Measurements from ENCODE around the gene SULT2B1.

SULT2B1 gene

DNA sequence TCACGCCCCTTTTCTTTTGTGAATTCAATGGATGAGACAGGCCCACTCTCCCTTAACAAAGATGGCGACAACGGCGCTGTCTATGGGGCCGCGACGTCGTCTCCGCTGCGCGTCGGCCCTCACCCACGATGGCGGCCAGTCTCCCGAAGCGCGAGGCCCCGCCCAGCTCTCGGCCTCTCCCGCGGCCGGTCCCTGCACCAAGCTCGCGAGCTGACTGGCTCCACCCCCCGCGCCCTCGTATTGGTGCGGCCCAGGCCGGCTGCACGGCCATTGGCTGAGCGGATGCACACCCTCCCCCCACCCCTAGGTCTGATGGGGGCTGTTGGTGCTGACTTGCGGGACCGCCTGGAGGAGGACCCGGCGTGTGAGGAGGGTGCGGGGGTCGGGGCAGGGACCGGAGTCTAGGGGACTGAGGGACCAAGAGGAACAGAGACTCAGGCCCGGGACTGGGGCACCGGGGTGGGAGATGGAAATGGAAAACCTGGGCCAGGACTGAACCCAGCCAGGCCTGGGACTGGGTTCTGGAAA is 72.2 kb downstream of the SULT2B1 start:
- TF ChIP-seq, protein P1, sequence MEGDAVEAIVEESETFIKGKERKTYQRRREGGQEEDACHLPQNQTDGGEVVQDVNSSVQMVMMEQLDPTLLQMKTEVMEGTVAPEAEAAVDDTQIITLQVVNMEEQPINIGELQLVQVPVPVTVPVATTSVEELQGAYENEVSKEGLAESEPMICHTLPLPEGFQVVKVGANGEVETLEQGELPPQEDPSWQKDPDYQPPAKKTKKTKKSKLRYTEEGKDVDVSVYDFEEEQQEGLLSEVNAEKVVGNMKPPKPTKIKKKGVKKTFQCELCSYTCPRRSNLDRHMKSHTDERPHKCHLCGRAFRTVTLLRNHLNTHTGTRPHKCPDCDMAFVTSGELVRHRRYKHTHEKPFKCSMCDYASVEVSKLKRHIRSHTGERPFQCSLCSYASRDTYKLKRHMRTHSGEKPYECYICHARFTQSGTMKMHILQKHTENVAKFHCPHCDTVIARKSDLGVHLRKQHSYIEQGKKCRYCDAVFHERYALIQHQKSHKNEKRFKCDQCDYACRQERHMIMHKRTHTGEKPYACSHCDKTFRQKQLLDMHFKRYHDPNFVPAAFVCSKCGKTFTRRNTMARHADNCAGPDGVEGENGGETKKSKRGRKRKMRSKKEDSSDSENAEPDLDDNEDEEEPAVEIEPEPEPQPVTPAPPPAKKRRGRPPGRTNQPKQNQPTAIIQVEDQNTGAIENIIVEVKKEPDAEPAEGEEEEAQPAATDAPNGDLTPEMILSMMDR (IDR thresholded peaks at IDR 0.05; ENCODE audit: control insufficient read depth, insufficient read depth, low read depth, low read length, missing control alignments) = no peak
- DNase-seq (ENCODE audit: low read depth) = peak; percentile 75
- peak overlapping the region; percentile 63 for H3K4me3 ChIP-seq (ENCODE audit: control insufficient read depth, low read depth, low read length)

DNA sequence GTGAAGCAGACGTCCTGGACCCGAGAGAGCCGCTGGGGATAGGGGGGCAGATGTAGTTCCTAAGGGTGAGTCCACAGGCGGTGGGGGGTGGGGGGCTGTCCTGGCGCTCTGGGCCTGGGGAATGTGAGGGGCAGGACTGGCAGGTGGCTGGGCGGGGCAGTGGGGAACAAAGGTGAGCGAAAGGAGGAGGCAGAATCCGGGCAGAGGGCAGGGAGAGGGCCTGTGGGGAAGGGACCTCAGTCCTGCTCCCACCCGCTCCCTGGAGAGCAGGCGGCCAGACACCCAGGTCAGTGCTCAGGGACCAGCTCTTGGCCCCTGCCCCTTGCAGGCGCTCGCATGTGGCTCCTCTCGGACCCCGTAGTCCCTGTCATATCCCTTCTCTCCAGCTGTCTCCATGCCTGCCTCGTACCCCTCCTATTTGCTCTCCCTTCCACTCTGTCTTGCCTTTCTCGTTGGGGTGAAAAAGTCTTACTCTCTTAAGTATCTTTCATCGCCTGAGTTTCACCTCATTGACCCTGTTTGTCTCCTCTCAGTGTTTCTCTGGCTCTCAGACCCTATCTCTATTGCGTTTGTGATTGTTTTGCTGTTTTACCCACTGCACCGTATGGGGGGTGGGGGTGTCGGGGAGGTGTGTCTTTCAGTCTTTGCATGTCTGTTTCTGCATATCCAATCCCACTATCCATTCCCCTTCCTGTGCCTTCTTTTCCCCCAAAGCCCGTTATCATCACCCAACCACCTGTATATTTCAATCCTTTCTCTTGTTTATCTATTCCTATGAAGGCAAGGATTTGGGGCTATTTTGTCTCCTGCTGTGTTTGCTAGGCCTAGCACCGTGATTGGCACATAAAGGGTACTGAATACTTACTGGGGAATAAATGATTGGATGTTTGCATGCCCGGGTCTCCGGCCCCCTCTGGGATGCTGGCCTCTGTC is 73.1 kb downstream of the SULT2B1 start:
- no peak for DNase-seq (ENCODE audit: low read depth)

DNA sequence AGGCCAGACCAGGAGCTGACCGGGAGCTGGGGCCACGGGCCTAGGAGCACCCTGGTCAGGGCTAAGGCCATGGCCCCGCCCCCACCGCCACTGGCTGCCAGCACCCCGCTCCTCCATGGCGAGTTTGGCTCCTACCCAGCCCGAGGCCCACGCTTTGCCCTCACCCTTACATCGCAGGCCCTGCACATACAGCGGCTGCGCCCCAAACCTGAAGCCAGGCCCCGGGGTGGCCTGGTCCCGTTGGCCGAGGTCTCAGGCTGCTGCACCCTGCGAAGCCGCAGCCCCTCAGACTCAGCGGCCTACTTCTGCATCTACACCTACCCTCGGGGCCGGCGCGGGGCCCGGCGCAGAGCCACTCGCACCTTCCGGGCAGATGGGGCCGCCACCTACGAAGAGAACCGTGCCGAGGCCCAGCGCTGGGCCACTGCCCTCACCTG is 73.9 kb downstream of the SULT2B1 start:
- no peak overlapping the region for H3K4me3 ChIP-seq (ENCODE audit: control insufficient read depth, low read depth, low read length)
- TF ChIP-seq, protein P1 (IDR thresholded peaks at IDR 0.05; ENCODE audit: control insufficient read depth, insufficient read depth, low read depth, low read length, missing control alignments) = no peak
- no peak for DNase-seq (ENCODE audit: low read depth)

More for the DNA sequence above, 73.1 kb downstream of the SULT2B1 start:
- H3K4me3 ChIP-seq (ENCODE audit: control insufficient read depth, low read depth, low read length) = peak overlapping the region; percentile 63
- TF ChIP-seq, protein P1 (IDR thresholded peaks at IDR 0.05; ENCODE audit: control insufficient read depth, insufficient read depth, low read depth, low read length, missing control alignments) = no peak

DNA sequence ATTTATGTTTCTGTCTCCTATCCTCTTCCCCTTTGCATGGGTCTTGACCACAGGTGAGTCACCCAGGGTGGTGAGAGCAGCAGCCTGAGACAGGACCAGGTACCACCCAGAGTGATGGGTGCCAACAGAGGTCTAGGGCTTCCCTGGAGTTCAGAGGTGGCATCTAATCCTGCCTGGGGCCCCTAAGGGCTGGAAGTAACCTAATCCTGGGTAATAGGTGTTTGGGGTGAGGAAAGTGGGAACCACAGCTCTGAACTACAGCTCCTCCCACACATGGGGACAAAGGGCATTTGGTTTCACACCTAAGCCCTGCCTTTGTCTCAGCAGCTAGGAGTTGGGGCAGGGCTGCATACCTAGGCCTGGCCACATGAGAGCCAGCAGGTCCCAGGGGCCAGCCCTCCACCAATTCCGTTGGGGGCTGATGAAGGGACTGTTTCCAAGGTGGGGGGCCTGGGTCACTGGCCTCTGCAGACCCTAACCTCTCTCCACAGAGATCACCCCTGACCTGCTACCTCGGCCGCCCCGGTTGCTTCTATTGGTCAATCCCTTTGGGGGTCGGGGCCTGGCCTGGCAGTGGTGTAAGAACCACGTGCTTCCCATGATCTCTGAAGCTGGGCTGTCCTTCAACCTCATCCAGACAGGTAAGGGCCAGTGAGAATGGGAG is 75.4 kb downstream of the SULT2B1 start:
- TF ChIP-seq, protein P1 (IDR thresholded peaks at IDR 0.05; ENCODE audit: control insufficient read depth, insufficient read depth, low read depth, low read length, missing control alignments) = no peak
- no peak for DNase-seq (ENCODE audit: low read depth)
- no peak overlapping the region for H3K4me3 ChIP-seq (ENCODE audit: control insufficient read depth, low read depth, low read length)

DNA sequence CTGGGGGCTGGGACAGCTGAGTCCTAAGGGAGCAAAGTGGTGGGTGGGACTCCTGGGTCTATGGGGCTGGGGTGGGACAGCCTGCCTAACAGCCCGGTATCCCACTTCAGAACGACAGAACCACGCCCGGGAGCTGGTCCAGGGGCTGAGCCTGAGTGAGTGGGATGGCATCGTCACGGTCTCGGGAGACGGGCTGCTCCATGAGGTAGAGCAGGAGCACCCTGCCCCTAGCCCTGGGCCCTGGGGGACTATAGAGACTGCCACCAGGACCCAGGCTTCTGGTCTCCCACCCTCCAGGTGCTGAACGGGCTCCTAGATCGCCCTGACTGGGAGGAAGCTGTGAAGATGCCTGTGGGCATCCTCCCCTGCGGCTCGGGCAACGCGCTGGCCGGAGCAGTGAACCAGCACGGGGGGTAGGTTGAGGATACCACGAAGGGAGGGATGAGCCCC is 75.9 kb downstream of the SULT2B1 start:
- no peak overlapping the region for H3K4me3 ChIP-seq (ENCODE audit: control insufficient read depth, low read depth, low read length)
- no peak for DNase-seq (ENCODE audit: low read depth)
- TF ChIP-seq, protein P1 (IDR thresholded peaks at IDR 0.05; ENCODE audit: control insufficient read depth, insufficient read depth, low read depth, low read length, missing control alignments) = no peak

DNA sequence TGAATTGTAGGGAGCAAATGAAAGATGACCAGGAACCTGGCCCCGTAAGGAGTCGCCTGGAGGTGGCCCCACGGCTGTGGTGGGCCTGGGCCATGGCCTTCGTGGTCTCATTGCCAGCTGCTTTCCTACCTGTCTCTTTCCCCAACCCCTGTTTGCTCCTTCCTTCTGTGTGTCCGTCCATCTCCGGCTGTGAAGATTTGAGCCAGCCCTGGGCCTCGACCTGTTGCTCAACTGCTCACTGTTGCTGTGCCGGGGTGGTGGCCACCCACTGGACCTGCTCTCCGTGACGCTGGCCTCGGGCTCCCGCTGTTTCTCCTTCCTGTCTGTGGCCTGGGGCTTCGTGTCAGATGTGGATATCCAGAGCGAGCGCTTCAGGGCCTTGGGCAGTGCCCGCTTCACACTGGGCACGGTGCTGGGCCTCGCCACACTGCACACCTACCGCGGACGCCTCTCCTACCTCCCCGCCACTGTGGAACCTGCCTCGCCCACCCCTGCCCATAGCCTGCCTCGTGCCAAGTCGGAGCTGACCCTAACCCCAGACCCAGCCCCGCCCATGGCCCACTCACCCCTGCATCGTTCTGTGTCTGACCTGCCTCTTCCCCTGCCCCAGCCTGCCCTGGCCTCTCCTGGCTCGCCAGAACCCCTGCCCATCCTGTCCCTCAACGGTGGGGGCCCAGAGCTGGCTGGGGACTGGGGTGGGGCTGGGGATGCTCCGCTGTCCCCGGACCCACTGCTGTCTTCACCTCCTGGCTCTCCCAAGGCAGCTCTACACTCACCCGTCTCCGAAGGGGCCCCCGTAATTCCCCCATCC is 76.7 kb downstream of the SULT2B1 start:
- TF ChIP-seq, protein P1 (IDR thresholded peaks at IDR 0.05; ENCODE audit: control insufficient read depth, insufficient read depth, low read depth, low read length, missing control alignments) = no peak
- no peak overlapping the region for H3K4me3 ChIP-seq (ENCODE audit: control insufficient read depth, low read depth, low read length)
- DNase-seq (ENCODE audit: low read depth) = no peak

Measured in AG09309 (cell line).